Heart right ventricle (tissue), 16 donors: ENCODE measurements around the gene COQ8A. TPM values are rescaled to one million over a fixed set of nuclear protein-coding genes. Genes with fewer than 3 reads are reported as not detected.
A peak's percentile ranks its signal among the peaks of the same experiment; 100 is the strongest.

Experiments
- ATAC-seq, 8 donors: fragments of 200-7000 bp; cut with Tn5 transposase; one replicate each; pipeline ENCODE4 v1.9.1; 2020; ENCODE audit warnings: mild to moderate bottlenecking in 8 of 8, moderate library complexity in 8 of 8, moderate number of reproducible peaks in 1 of 8
- DNase-seq, 2 donors: peaks; one replicate each; pipeline ENCODE4 v3.0.0-alpha.2; 2020
- H3K27ac ChIP-seq, 10 donors: fragments of 200-600 bp; sonication (generic) in 2 of 10; one replicate each; pipeline versions ENCODE4 v1.5.0 to v1.8.0; 2020 to 2022; ENCODE audit warnings: mild to moderate bottlenecking in 3 of 10
- H3K27me3 ChIP-seq, 7 donors: fragments of 200-600 bp; one replicate each; pipeline ENCODE4 v1.8.0; 2021 to 2022; ENCODE audit warnings: mild to moderate bottlenecking in 2 of 7
- H3K36me3 ChIP-seq, 9 donors: fragments of 200-600 bp; sonication (generic) in 1 of 9; one replicate each; pipeline versions ENCODE4 v1.5.0 to v1.8.0; 2020 to 2022; ENCODE audit warnings: mild to moderate bottlenecking in 2 of 9
- H3K4me1 ChIP-seq, 9 donors: fragments of 200-600 bp; sonication (generic) in 1 of 9; one replicate each; pipeline versions ENCODE4 v1.5.0 to v1.8.0; 2020 to 2022; ENCODE audit warnings: mild to moderate bottlenecking in 4 of 9
- H3K4me3 ChIP-seq, 10 donors: fragments of 200-600 bp; sonication (generic) in 2 of 10; one replicate each; pipeline versions ENCODE4 v1.5.0 to v1.8.0; 2020 to 2022; ENCODE audit warnings: mild to moderate bottlenecking in 7 of 10, moderate library complexity in 2 of 10
- H3K9me3 ChIP-seq, 11 donors: fragments of 200-600 bp in 10 of 11; sonication (generic) in 2 of 11; one replicate each; pipeline versions ENCODE4 v1.5.0 to v1.8.0; 2013 to 2022; ENCODE audit warnings: mild to moderate bottlenecking in 2 of 11, control low read depth in 1 of 11, moderate library complexity in 1 of 11
- WGBS, 2 donors: extraction: QIAGEN DNeasy Blood & Tissue Kit; methylation state at CpG; one replicate each; pipeline ENCODE4 v1.1.7; 2013; ENCODE audit warnings: inconsistent platforms in 1 of 2; 5-methylcytosine and 5-hydroxymethylcytosine counted together
- intact Hi-C, 10 donors: fragments of 100-400 bp; cut with DNase I; formaldehyde crosslinking; loops; one replicate each; pipeline versions ENCODE4 v1.11.1 to v1.14.2; 2022
- polyA plus RNA-seq, 2 donors: library from polyadenylated mRNA; stranded (reverse); fragments of 200-250 nt; gene quantifications; one replicate each; pipeline ENCODE4 v1.2.3, GENCODE V29; 2013
- total RNA-seq, 10 donors: library from RNA; stranded (reverse); fragmentation: NEBNext Ultra II Directional in 3 of 10; extraction: Animal tissue kit (Norgen Biotek cat#: 25700) in 3 of 10; gene quantifications; one replicate each; pipeline versions ENCODE4 v1.2.1 to v1.2.4, GENCODE V29; 2021 to 2023
- TF ChIP-seq, protein P1 (sequence below), 9 donors: fragments of 200-600 bp; sonication (generic) in 2 of 9; IDR thresholded peaks; one replicate each; pipeline versions ENCODE4 v1.5.0 to v1.8.0; 2021 to 2022; ENCODE audit warnings: antibody characterized with exemption in 9 of 9, mild to moderate bottlenecking in 5 of 9, moderate library complexity in 1 of 9
- donor health status: Arrhythmogenic right ventricular cardiomyopathy.
- donor health status: ischemic (EF 13 %, LVEDD 7.1; RV severe dilation, severe dysfunction).
- donor health status: healthy with polysubstance abuse.
- donor health status: DM: no; HTN: yes; CAD: no.
- donor health status: DM: no; HTN: no; CAD: no.
- donor health status: ischemic (EF 25% LVEDD 6.9; RV normal size, moderate dysfunction).
- donor health status: ischemic (EF 25% LVEDD 5.7; RV mildly dilated, moderate dysfunction).
- donor health status: healthy.
- donor health status: DM: yes; HTN: yes; CAD: no.
- donor health status: Ischemic cardiomyopathy.
- donor health status: ischemic (EF 35%, LVEDD 5.7; RV mildly dilated, moderate dysfunction).
- donor health status: nonischemic (EF 11% LVEDD 7.7; RV severe dilation, severe dysfunction).
- donor health status: DM: yes; HTN: yes; CAD: no.
- donor health status: PGD.
- donor health status: ischemic (EF 29% LVEDD 5.4; RV normal size, mild dysfunction).
- donor health status: nonischemic (EF 23%, LVEDD 6.1; RV moderate dilation, normal function).

The COQ8A gene
- total and polyA plus RNA-seq, 12 donors = 136 to 495 (median 253) TPM

DNA sequence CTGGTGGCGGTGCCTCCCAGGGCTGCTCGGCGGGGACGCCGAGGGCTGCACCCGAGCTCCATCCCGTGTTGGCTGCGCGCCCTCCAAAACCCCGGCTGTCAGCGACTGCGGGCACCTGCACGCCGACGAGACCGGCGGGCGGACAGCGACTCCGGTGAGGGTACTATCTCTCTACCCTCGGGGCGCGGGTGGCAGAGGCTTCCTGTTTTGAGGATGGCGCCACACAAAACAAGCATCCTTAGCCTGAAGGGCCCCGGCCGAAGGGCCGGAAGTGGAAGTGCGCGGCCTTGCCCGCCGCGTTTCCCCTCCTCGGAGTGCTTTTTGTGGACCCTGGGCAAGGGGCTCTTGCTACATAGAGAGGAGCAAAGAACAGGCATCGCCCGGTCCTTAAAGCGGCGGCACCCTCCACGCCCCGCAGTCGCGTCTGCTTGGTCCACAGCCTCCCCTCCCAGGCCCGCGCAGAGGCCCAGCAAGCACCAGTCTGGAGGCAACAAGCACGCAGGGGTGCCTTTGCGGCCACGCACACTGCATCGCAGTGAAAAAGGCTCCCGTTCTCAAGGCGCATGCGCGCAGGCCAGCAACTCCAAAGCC, 561 bp upstream of the COQ8A start:
- H3K4me3 ChIP-seq = peak overlapping the region; percentile 50 to 96 (median 76)
- H3K9me3 ChIP-seq = peaks cover 0 to 13% (median 8%) of the 10 kb centered on the region in 11 donors
- H3K27me3 ChIP-seq = no peaks in the 10 kb centered on the region
- TF ChIP-seq, protein P1, sequence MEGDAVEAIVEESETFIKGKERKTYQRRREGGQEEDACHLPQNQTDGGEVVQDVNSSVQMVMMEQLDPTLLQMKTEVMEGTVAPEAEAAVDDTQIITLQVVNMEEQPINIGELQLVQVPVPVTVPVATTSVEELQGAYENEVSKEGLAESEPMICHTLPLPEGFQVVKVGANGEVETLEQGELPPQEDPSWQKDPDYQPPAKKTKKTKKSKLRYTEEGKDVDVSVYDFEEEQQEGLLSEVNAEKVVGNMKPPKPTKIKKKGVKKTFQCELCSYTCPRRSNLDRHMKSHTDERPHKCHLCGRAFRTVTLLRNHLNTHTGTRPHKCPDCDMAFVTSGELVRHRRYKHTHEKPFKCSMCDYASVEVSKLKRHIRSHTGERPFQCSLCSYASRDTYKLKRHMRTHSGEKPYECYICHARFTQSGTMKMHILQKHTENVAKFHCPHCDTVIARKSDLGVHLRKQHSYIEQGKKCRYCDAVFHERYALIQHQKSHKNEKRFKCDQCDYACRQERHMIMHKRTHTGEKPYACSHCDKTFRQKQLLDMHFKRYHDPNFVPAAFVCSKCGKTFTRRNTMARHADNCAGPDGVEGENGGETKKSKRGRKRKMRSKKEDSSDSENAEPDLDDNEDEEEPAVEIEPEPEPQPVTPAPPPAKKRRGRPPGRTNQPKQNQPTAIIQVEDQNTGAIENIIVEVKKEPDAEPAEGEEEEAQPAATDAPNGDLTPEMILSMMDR (IDR thresholded peaks at IDR 0.05) = no peak
- peak overlapping the region; percentile 91 to 99 (median 96) for H3K27ac ChIP-seq
- DNase-seq = peak; percentile 60 to 77
- H3K4me1 ChIP-seq = peaks cover 8 to 62% (median 49%) of the 10 kb centered on the region in 9 donors
- ATAC-seq = peak; percentile 43 to 64 (median 56)
- 0% methylated on average over 51 of the region's 51 CpGs for WGBS, 2 donors
- intact Hi-C loops = loop anchor here in 4 of 10 donors (1.0 to 5.0 kb wide), 4 partner anchors 19 to 53 kb away; no protein-coding TSS in a partner anchor
- no peaks in the 10 kb centered on the region for H3K36me3 ChIP-seq

DNA sequence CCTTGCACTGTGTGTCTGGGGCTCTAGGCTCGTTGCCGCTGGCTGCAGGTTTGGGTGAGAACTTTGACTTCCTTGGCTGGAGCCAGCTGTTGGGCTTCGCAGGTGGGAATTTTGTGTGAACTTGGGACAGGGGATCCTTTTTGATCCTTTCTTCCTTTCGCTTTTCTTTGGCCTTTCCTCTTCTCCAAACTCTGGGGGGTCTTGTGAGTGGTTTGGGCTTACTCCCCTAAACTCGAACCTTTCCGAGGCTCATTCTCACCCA, 643 bp downstream of the COQ8A start:
- H3K4me1 ChIP-seq = peaks cover 15 to 74% (median 61%) of the 10 kb centered on the region in 9 donors
- peak overlapping the region; percentile 65 to 99 (median 96) for H3K27ac ChIP-seq
- ATAC-seq = no peak

DNA sequence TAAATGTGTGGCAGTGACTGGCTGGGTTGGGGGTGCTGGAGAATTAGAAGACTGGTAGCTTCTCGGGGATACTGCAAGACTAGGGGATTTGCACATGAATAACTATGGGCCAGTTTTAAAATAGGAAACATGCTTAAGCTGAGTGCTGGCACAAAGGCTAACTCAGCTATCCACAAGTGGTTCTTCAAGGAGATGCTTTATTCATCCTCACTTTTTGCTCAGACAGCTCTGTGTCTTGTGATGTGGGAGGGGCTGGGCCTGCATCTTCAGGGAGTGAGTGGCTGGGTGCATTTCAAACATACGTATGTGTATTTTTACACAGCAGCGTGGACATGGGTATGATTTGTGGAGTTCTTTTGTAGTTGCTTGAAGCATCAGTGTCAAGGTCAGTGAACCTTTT, 2.3 kb downstream of the COQ8A start:
- peak overlapping the region in 7 of 10 donors; percentile 64 to 96 (median 83) for H3K4me3 ChIP-seq
- peak overlapping the region; percentile 21 to 99 (median 96) for H3K27ac ChIP-seq
- H3K27me3 ChIP-seq = no peaks in the 10 kb centered on the region
- DNase-seq (no peak), ATAC-seq (no peak)
- peaks cover 15 to 88% (median 77%) of the 10 kb centered on the region in 9 donors for H3K4me1 ChIP-seq
- no peaks in the 10 kb centered on the region for H3K9me3 ChIP-seq
- TF ChIP-seq, protein P1 (IDR thresholded peaks at IDR 0.05) = no peak
- no peaks in the 10 kb centered on the region for H3K36me3 ChIP-seq
- WGBS, 2 donors = 52 to 66% methylated on average over 3 of the region's 3 CpGs
- intact Hi-C loops = loop anchor here in 2 of 10 donors (5.0 kb wide), 2 partner anchors 35 to 50 kb away; no protein-coding TSS in a partner anchor

More for the DNA sequence above, 643 bp downstream of the COQ8A start:
- DNase-seq = no peak
- 30 to 31% methylated on average over 6 of the region's 6 CpGs for WGBS, 2 donors
- Histone ChIP-seq H3K36me3 (no peaks in the 10 kb centered on the region), H3K27me3 (no peaks in the 10 kb centered on the region), H3K4me3 (peak overlapping the region; percentile 64 to 96 (median 76)), H3K9me3 (peaks cover 0 to 1% (median 0%) of the 10 kb centered on the region in 11 donors)
- TF ChIP-seq, protein P1 (IDR thresholded peaks at IDR 0.05) = no peak
- intact Hi-C loops = loop anchor here in 4 of 10 donors (1.0 to 5.0 kb wide), 4 partner anchors 20 to 52 kb away; no protein-coding TSS in a partner anchor

DNA sequence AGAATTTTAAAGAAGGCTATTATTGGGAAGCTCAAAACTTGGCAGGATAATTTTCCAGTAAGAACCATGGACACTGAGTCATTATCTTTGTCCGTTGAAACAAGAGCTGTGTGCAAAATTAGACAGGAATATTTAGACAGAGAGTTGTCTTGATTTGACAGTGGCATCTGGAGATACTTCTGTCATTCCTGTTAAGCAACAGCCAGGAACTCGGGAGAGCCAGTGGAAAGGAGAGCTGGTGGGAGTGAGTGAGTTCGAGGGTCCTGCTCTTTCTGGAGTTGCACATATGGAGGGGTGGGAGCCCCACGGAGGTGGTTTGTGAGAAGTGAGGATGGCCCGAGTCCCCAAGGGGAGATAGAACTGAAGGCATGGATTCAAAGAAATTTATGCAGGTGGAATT, 3.1 kb downstream of the COQ8A start:
- intact Hi-C loops = loop anchor here in 2 of 10 donors (5.0 kb wide), 2 partner anchors 34 to 49 kb away; no protein-coding TSS in a partner anchor
- peak overlapping the region in 5 of 10 donors; percentile 13 to 96 (median 34) for H3K4me3 ChIP-seq
- ATAC-seq = no peak
- H3K27me3 ChIP-seq = no peaks in the 10 kb centered on the region
- peaks cover 0 to 5% (median 0%) of the 10 kb centered on the region in 11 donors for H3K9me3 ChIP-seq
- H3K4me1 ChIP-seq = peaks cover 15 to 82% (median 76%) of the 10 kb centered on the region in 9 donors
- no peak for DNase-seq
- 45 to 52% methylated on average over 5 of the region's 5 CpGs for WGBS, 2 donors
- no peaks in the 10 kb centered on the region for H3K36me3 ChIP-seq
- H3K27ac ChIP-seq = peak overlapping the region; percentile 8 to 99 (median 96)
- TF ChIP-seq, protein P1 (IDR thresholded peaks at IDR 0.05) = no peak
